ENCODE results near the gene PHLDB3. TPM values are rescaled to one million over a fixed set of nuclear protein-coding genes. Genes with fewer than 3 reads are reported as not detected.

PHLDB3 gene
- total and polyA plus RNA-seq, 2 of the 4 experiments (the other 2 are of a cell fraction), result 2.9 to 10.6 TPM

- Histone ChIP-seq H3K4me1 (ENCODE audit: control insufficient read depth, insufficient read depth, low read length) (peaks cover 11% of the 10 kb centered on the region), H3K23ac (ENCODE audit: low read depth, low read length) (no peak overlapping the region; the same call in 1 of the 2 replicates), H3K18ac (ENCODE audit: low read depth, low read length) (no peak overlapping the region), H4K91ac (ENCODE audit: insufficient read depth, low read depth, low read length) (peak overlapping the region; percentile 48), H3K36me3 (ENCODE audit: control insufficient read depth, insufficient read depth, low read length) (peaks cover 5% of the 10 kb centered on the region), H3K56ac (ENCODE audit: extremely low read depth, insufficient read depth, low read length) (no peak overlapping the region), H3K4me3 (ENCODE audit: insufficient read depth, low read depth, low read length) (no peak overlapping the region), H2BK20ac (ENCODE audit: low read depth, low read length) (no peak overlapping the region; the same call in none of the 2 replicates), H3K14ac (replicated peaks; ENCODE audit: low read depth, low read length) (peak overlapping the region; percentile 44; the same call in 1 of the 2 replicates), H2BK5ac (ENCODE audit: low read depth, low read length, poor library complexity, severe bottlenecking) (no peak overlapping the region), H3K27me3 (ENCODE audit: control insufficient read depth, insufficient read depth, low read length) (no peaks in the 10 kb centered on the region), H3K9ac (ENCODE audit: low read depth, low read length) (no peak overlapping the region), H3K4me2 (ENCODE audit: low read depth, low read length) (no peak overlapping the region), H3K4ac (ENCODE audit: low read depth, low read length) (peak overlapping the region; percentile 79), H4K8ac (ENCODE audit: low read depth in 2 of 2, low read length in 2 of 2) (peak overlapping the region in 1 of 2 experiments; percentile 52; a peak in 1 of 4 replicates), H2BK120ac (ENCODE audit: low read depth, low read length) (peak overlapping the region; percentile 49), H2BK15ac (ENCODE audit: low read depth, low read length) (peak overlapping the region; percentile 78; the same call in 1 of the 3 replicates), H4K20me1 (ENCODE audit: insufficient read depth, low read length) (peaks cover 3% of the 10 kb centered on the region), H3K9me3 (ENCODE audit: control insufficient read depth, insufficient read depth, low read length) (no peaks in the 10 kb centered on the region), H3K27ac (ENCODE audit: insufficient read depth, low read length) (no peak overlapping the region), H2AK9ac (replicated peaks; ENCODE audit: low read depth, low read length, poor library complexity) (peak overlapping the region; percentile 80), H3K79me1 (ENCODE audit: low read depth in 1 of 2, low read length in 2 of 2) (no peaks in the 10 kb centered on the region; a peak in 1 of 4 replicates), H2AK5ac (ENCODE audit: low read depth, low read length) (peak overlapping the region; percentile 95), H3K9me1 (ENCODE audit: insufficient read depth, low read length) (peaks cover 7% of the 10 kb centered on the region), H4K5ac (ENCODE audit: low read depth, low read length) (no peak overlapping the region), H2AFZ (replicated peaks; ENCODE audit: low read length, poor library complexity) (peak overlapping the region; percentile 88)
- ChIA-PET POLR2A (ENCODE audit: unreplicated experiment) (interaction anchor here (0.5 kb wide), 1 partner anchor 251 kb away, joined by 4 read pairs; no protein-coding TSS in a partner anchor), CTCF (no interaction called here)
- no peak for TF ChIP-seq USF2 (IDR thresholded peaks at IDR 0.05; ENCODE audit: low read depth, low read length)
- no peak for TF ChIP-seq RAD21 (IDR thresholded peaks at IDR 0.05; ENCODE audit: low read length)
- no peak for TF ChIP-seq CHD1 (IDR thresholded peaks at IDR 0.05; ENCODE audit: low read depth, low read length)
- TF ChIP-seq SMC3 (IDR thresholded peaks at IDR 0.05; ENCODE audit: low read depth, low read length), result no peak
- dilution Hi-C loops (cut with HindIII; ENCODE audit: low sequenced_read_pairs, unreplicated experiment), result no loop called here
- DNase-seq (no peak), ATAC-seq (ENCODE audit: low read depth) (no peak)
- no CpG with 5 or more reads among the region's 4 CpGs for WGBS, 2 experiments (ENCODE audit: extremely low coverage in 2 of 2, insufficient read length in 1 of 2)
- in situ Hi-C loops (cut with MboI; ENCODE audit: low sequenced_read_pairs), result no loop called here
- BruUV-seq (replicated peaks), result no TSS peak
- intact Hi-C loops (cut with micrococcal nuclease), result no loop called here
Observed at GRCh38 chr19:43474487-43474886, 30.1 kb downstream of the PHLDB3 start.
